BLaER1 treated with 17β-estradiol and CSF1 and Interleukin-3, amounts not matched to agents 10 nM and 100 nM (cell line): ENCODE measurements around the gene KIAA1210.

Experiments used
- H3K27ac ChIP-seq, 11 experiments: shearing (Covaris generic); formaldehyde crosslinking; 2 replicates each; pipeline ENCODE4 v1.8.1; 2022
- H3K27me3 ChIP-seq, 11 experiments: shearing (Covaris generic); formaldehyde crosslinking; 2 replicates each; pipeline ENCODE4 v1.8.1; 2022
- H3K36me3 ChIP-seq, 11 experiments: shearing (Covaris generic); formaldehyde crosslinking; 2 replicates each; pipeline ENCODE4 v1.8.1; 2022
- H3K4me1 ChIP-seq, 10 experiments: shearing (Covaris generic); formaldehyde crosslinking; 2 replicates each; pipeline ENCODE4 v1.8.1; 2022
- H3K4me2 ChIP-seq, 11 experiments: shearing (Covaris generic); formaldehyde crosslinking; 2 replicates each; pipeline ENCODE4 v1.8.1; 2022
- H3K4me3 ChIP-seq, 10 experiments: shearing (Covaris generic); formaldehyde crosslinking; 2 replicates each; pipeline ENCODE4 v1.8.1; 2022
- H3K9ac ChIP-seq, 11 experiments: shearing (Covaris generic); formaldehyde crosslinking; 2 replicates each; pipeline ENCODE4 v1.8.1; 2022
- H3K9me3 ChIP-seq, 11 experiments: shearing (Covaris generic); formaldehyde crosslinking; replicated peaks in 1 of 11; 2 replicates each; pipeline ENCODE4 v1.8.1; 2022
- H4K20me1 ChIP-seq, 11 experiments: shearing (Covaris generic); formaldehyde crosslinking; 2 replicates each; pipeline ENCODE4 v1.8.1; 2022
- Cebpa-rat ChIP-seq, 11 experiments: shearing (Covaris generic); IDR thresholded peaks; 2 replicates each; pipeline ENCODE4 v1.8.1; 2022

Gene KIAA1210

GRCh38 chrX:119105826-119106225 is 21.8 kb downstream of the KIAA1210 start:
- Histone ChIP-seq H3K4me1 (no peaks in the 10 kb centered on the region), H3K36me3 (no peaks in the 10 kb centered on the region), H4K20me1 (no peaks in the 10 kb centered on the region), H3K27ac (no peak overlapping the region), H3K4me3 (no peak overlapping the region), H3K4me2 (no peak overlapping the region), H3K9me3 (no peaks in the 10 kb centered on the region), H3K9ac (no peak overlapping the region), H3K27me3 (peaks cover 0 to 11% (median 0%) of the 10 kb centered on the region in 11 experiments; a peak in 2 of 22 replicates)
- no peak for TF ChIP-seq Cebpa-rat (IDR thresholded peaks at IDR 0.05)

- H4K20me1 ChIP-seq, result no peaks in the 10 kb centered on the region
- H3K4me3 ChIP-seq, result no peak overlapping the region
- H3K4me1 ChIP-seq, result peaks cover 0 to 2% (median 0%) of the 10 kb centered on the region in 10 experiments; a peak in 1 of 20 replicates
- no peak overlapping the region for H3K4me2 ChIP-seq
- H3K9me3 ChIP-seq, result no peaks in the 10 kb centered on the region
- H3K36me3 ChIP-seq, result no peaks in the 10 kb centered on the region
- H3K27me3 ChIP-seq, result peaks cover 0 to 18% (median 0%) of the 10 kb centered on the region in 11 experiments; a peak in 3 of 22 replicates
- no peak overlapping the region for H3K9ac ChIP-seq
- TF ChIP-seq Cebpa-rat (IDR thresholded peaks at IDR 0.05), result no peak
- H3K27ac ChIP-seq, result no peak overlapping the region
These were observed 26.4 kb downstream of the KIAA1210 start for GRCh38 chrX:119101168-119101567.

- Histone ChIP-seq H4K20me1 (no peaks in the 10 kb centered on the region), H3K27ac (no peak overlapping the region), H3K4me1 (peaks cover 0 to 7% (median 0%) of the 10 kb centered on the region in 10 experiments; a peak in 1 of 20 replicates), H3K4me2 (peak overlapping the region in 3 of 11 experiments; percentile 13 to 31 (median 18); a peak in 2 of 22 replicates), H3K27me3 (peaks cover 0 to 8% (median 0%) of the 10 kb centered on the region in 11 experiments; a peak in 2 of 22 replicates), H3K9ac (no peak overlapping the region), H3K36me3 (no peaks in the 10 kb centered on the region), H3K9me3 (peaks cover 0 to 13% (median 0%) of the 10 kb centered on the region in 11 experiments; a peak in 4 of 22 replicates), H3K4me3 (no peak overlapping the region)
- no peak for TF ChIP-seq Cebpa-rat (IDR thresholded peaks at IDR 0.05)
These were observed 31.7 kb downstream of the KIAA1210 start for GRCh38 chrX:119095936-119096335.

GRCh38 chrX:119094819-119095218 is 32.8 kb downstream of the KIAA1210 start:
- Histone ChIP-seq H3K36me3 (no peaks in the 10 kb centered on the region), H3K27ac (no peak overlapping the region), H3K4me3 (no peak overlapping the region), H3K4me1 (peaks cover 0 to 9% (median 0%) of the 10 kb centered on the region in 10 experiments; a peak in 1 of 20 replicates), H3K4me2 (no peak overlapping the region), H4K20me1 (no peaks in the 10 kb centered on the region), H3K9me3 (peaks cover 0 to 13% (median 0%) of the 10 kb centered on the region in 11 experiments; a peak in 4 of 22 replicates), H3K27me3 (peaks cover 0 to 3% (median 0%) of the 10 kb centered on the region in 11 experiments; a peak in 1 of 22 replicates), H3K9ac (no peak overlapping the region)
- TF ChIP-seq Cebpa-rat (IDR thresholded peaks at IDR 0.05), result no peak

GRCh38 chrX:119093991-119094735 is 33.4 kb downstream of the KIAA1210 start:
- no peak overlapping the region for H3K27ac ChIP-seq
- H3K36me3 ChIP-seq, result no peaks in the 10 kb centered on the region
- no peaks in the 10 kb centered on the region for H3K27me3 ChIP-seq
- no peak overlapping the region for H3K4me2 ChIP-seq
- H3K9ac ChIP-seq, result no peak overlapping the region
- peaks cover 0 to 13% (median 0%) of the 10 kb centered on the region in 11 experiments; a peak in 4 of 22 replicates for H3K9me3 ChIP-seq
- H3K4me1 ChIP-seq, result peaks cover 0 to 15% (median 0%) of the 10 kb centered on the region in 10 experiments; a peak in 2 of 20 replicates
- no peak overlapping the region for H3K4me3 ChIP-seq
- no peaks in the 10 kb centered on the region for H4K20me1 ChIP-seq
- TF ChIP-seq Cebpa-rat (IDR thresholded peaks at IDR 0.05), result no peak

GRCh38 chrX:119090627-119091026 is 37.0 kb downstream of the KIAA1210 start:
- Histone ChIP-seq H3K9me3 (peaks cover 0 to 13% (median 0%) of the 10 kb centered on the region in 11 experiments; a peak in 4 of 22 replicates), H3K27ac (no peak overlapping the region), H3K4me2 (no peak overlapping the region)

GRCh38 chrX:119089619-119090018 is 38.0 kb downstream of the KIAA1210 start:
- Histone ChIP-seq H3K9me3 (peaks cover 0 to 6% (median 0%) of the 10 kb centered on the region in 11 experiments; a peak in 2 of 22 replicates), H3K4me2 (0 out of 22 replicates have a peak overlapping the region, but pooled peaks of 1 of the 11 experiments have one; percentile 17), H3K4me1 (peaks cover 0 to 10% (median 0%) of the 10 kb centered on the region in 10 experiments; a peak in 3 of 20 replicates), H4K20me1 (no peaks in the 10 kb centered on the region), H3K9ac (no peak overlapping the region), H3K36me3 (no peaks in the 10 kb centered on the region), H3K4me3 (no peak overlapping the region), H3K27ac (no peak overlapping the region), H3K27me3 (0 out of 22 replicates have a peak, but pooled peaks cover 0 to 6% (median 0%) of the 10 kb centered on the region in 11 experiments)
- no peak for TF ChIP-seq Cebpa-rat (IDR thresholded peaks at IDR 0.05)

More at GRCh38 chrX:119090627-119091026, 37.0 kb downstream of the KIAA1210 start:
- no peaks in the 10 kb centered on the region for H4K20me1 ChIP-seq
- H3K4me3 ChIP-seq, result no peak overlapping the region
- no peak for TF ChIP-seq Cebpa-rat (IDR thresholded peaks at IDR 0.05)
- H3K36me3 ChIP-seq, result no peaks in the 10 kb centered on the region
- H3K4me1 ChIP-seq, result peaks cover 0 to 9% (median 0%) of the 10 kb centered on the region in 10 experiments; a peak in 1 of 20 replicates
- no peak overlapping the region for H3K9ac ChIP-seq
- H3K27me3 ChIP-seq, result 0 out of 22 replicates have a peak, but pooled peaks cover 0 to 6% (median 0%) of the 10 kb centered on the region in 11 experiments

GRCh38 chrX:119087121-119087520 is 40.5 kb downstream of the KIAA1210 start:
- H3K27me3 ChIP-seq, result 0 out of 22 replicates have a peak, but pooled peaks cover 0 to 6% (median 0%) of the 10 kb centered on the region in 11 experiments

GRCh38 chrX:119084766-119085165 is 42.8 kb downstream of the KIAA1210 start:
- Histone ChIP-seq H3K4me1 (peaks cover 0 to 8% (median 0%) of the 10 kb centered on the region in 10 experiments; a peak in 3 of 20 replicates), H3K4me2 (peak overlapping the region in 3 of 11 experiments; percentile 2 to 26 (median 18); a peak in 3 of 22 replicates), H4K20me1 (no peaks in the 10 kb centered on the region), H3K9ac (no peak overlapping the region), H3K27ac (no peak overlapping the region), H3K36me3 (no peaks in the 10 kb centered on the region), H3K9me3 (peaks cover 0 to 5% (median 2%) of the 10 kb centered on the region in 11 experiments; a peak in 8 of 22 replicates), H3K27me3 (0 out of 22 replicates have a peak, but pooled peaks cover 0 to 6% (median 0%) of the 10 kb centered on the region in 11 experiments), H3K4me3 (no peak overlapping the region)
- no peak for TF ChIP-seq Cebpa-rat (IDR thresholded peaks at IDR 0.05)

More at GRCh38 chrX:119087121-119087520, 40.5 kb downstream of the KIAA1210 start:
- Histone ChIP-seq H3K9me3 (no peaks in the 10 kb centered on the region), H3K4me1 (peaks cover 0 to 10% (median 0%) of the 10 kb centered on the region in 10 experiments; a peak in 3 of 20 replicates), H3K36me3 (no peaks in the 10 kb centered on the region), H3K9ac (no peak overlapping the region), H3K27ac (no peak overlapping the region), H4K20me1 (no peaks in the 10 kb centered on the region), H3K4me3 (no peak overlapping the region), H3K4me2 (no peak overlapping the region)
- TF ChIP-seq Cebpa-rat (IDR thresholded peaks at IDR 0.05), result no peak
